ENCODE measurements around the gene LYPD6B.

LYPD6B gene

GRCh38 chr2:149167001-149167780 is 128.7 kb downstream of the LYPD6B start:
- DNase-seq = no peak

GRCh38 chr2:149167941-149168340 is 129.4 kb downstream of the LYPD6B start:
- DNase-seq = no peak

- DNase-seq = no peak
These were observed 131.2 kb downstream of the LYPD6B start for GRCh38 chr2:149169656-149170055.

GRCh38 chr2:149170156-149170555 is 131.7 kb downstream of the LYPD6B start:
- no peak for DNase-seq

GRCh38 chr2:149170911-149171310 is 132.4 kb downstream of the LYPD6B start:
- DNase-seq = no peak

GRCh38 chr2:149173220-149173619 is 134.7 kb downstream of the LYPD6B start:
- no peak for DNase-seq

- DNase-seq = no peak
These were observed 137.5 kb downstream of the LYPD6B start for GRCh38 chr2:149175956-149176355.

- no peak for DNase-seq
These were observed 140.1 kb downstream of the LYPD6B start for GRCh38 chr2:149178612-149179011.

GRCh38 chr2:149180226-149180875 is 141.9 kb downstream of the LYPD6B start:
- DNase-seq = no peak

- no peak for DNase-seq
These were observed 144.7 kb downstream of the LYPD6B start for GRCh38 chr2:149183187-149183586.

- no peak for DNase-seq
These were observed 146.5 kb downstream of the LYPD6B start for GRCh38 chr2:149184991-149185390.

- no peak for DNase-seq
These were observed 147.5 kb downstream of the LYPD6B start for GRCh38 chr2:149185942-149186490.

- DNase-seq = no peak
These were observed 148.6 kb downstream of the LYPD6B start for GRCh38 chr2:149187057-149187456.

- no peak for DNase-seq
These were observed 149.8 kb downstream of the LYPD6B start for GRCh38 chr2:149188291-149188690.

- DNase-seq = no peak
These were observed 151.3 kb downstream of the LYPD6B start for GRCh38 chr2:149189769-149190168.

GRCh38 chr2:149191915-149192314 is 153.4 kb downstream of the LYPD6B start:
- DNase-seq = no peak

GRCh38 chr2:149192427-149192826 is 153.9 kb downstream of the LYPD6B start:
- DNase-seq = no peak

GRCh38 chr2:149200109-149200520 is 161.6 kb downstream of the LYPD6B start:
- DNase-seq = no peak

- DNase-seq = no peak
These were observed 166.2 kb downstream of the LYPD6B start for GRCh38 chr2:149204686-149205085.

GRCh38 chr2:149205143-149205542 is 166.6 kb downstream of the LYPD6B start:
- no peak for DNase-seq

GRCh38 chr2:149213764-149214493 is 175.4 kb downstream of the LYPD6B start:
- DNase-seq = no peak

GRCh38 chr2:149218497-149218896 is 180.0 kb downstream of the LYPD6B start:
- no peak for DNase-seq

- no peak for DNase-seq
These were observed 181.4 kb downstream of the LYPD6B start for GRCh38 chr2:149219856-149220255.

- no peak for DNase-seq
These were observed 182.5 kb downstream of the LYPD6B start for GRCh38 chr2:149221002-149221401.
